Right lobe of liver (tissue), 4 donors: ENCODE measurements around the gene SLC39A2.

ENCODE experiments used
- CTCF ChIP-seq, 4 donors: fragments of 200-600 bp in 3 of 4; fragments of 450-650 bp in 1 of 4; IDR thresholded peaks; one replicate each; pipeline versions ENCODE4 v1.5.1 to v1.8.0; 2016 to 2022; ENCODE audit warnings: antibody characterized with exemption in 4 of 4, mild to moderate bottlenecking in 2 of 4
- POLR2A ChIP-seq: fragments of 450-650 bp; IDR thresholded peaks from one replicate; pipeline ENCODE4 v1.6.1; 2017; ENCODE audit warnings: antibody characterized with exemption, mild to moderate bottlenecking
- donor health status: DM: no; HTN: no; CAD: no.
- donor health status: DM: no; HTN: no; CAD: no.
- donor health status: DM: no; HTN: yes; CAD: no.

DNA sequence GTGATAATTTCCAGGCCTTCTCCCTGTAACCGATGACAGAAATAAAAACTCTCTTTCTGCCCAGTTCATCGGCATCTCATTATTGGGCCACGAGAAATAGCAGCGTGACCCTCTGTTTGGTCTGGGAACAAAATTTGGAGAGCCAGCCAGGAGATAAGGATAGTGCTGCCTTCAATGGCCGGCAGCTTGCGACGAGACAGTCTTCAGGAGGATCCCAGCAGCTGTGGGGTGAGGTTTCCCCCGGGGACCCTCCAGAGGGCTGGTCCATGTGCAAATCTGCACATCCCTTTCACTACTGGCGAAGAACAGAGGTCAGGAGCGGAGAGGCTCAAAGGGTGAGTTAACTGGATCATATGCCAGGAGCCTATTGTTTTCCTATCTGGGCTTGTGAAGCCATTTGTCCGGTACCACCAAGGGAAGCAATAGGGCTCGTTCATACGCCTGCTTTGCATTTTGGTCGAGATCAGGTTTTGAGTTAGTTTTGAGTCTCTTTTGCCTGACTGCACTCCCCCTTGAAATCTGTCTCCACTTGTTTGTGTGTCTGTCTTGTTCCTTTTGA lies 4.8 kb downstream of the SLC39A2 start:
- TF ChIP-seq CTCF (IDR thresholded peaks at IDR 0.05) (no peak), POLR2A (no peak)
